Calu3 (cell line): ENCODE data around the gene DPH7. TPM values are rescaled to one million over a fixed set of nuclear protein-coding genes. Genes with fewer than 3 reads are reported as not detected.

ENCODE experiments used
- BruUV-seq: library from RNA; stranded (reverse); fragments of 400-500 nt; replicated peaks from 2 replicates; lab custom pipeline; 2021; lab: Mats Ljungman, UMichigan
- CTCF ChIA-PET: fragments of 300-600 bp; sonication (Branson Sonifier 250); formaldehyde crosslinking; loops from one replicate; lab custom pipeline; 2022; ENCODE audit warnings: antibody characterized with exemption; lab: Charles Lee
- DNase-seq: peaks from one replicate; pipeline ENCODE4 v3.0.0; 2022
- H3K27ac Mint-ChIP-seq: one replicate; pipeline ENCODE4 v1.8.0; 2022; ENCODE audit warnings: mixed read lengths; ENCODE audit not compliant: unreplicated experiment
- H3K27me3 Mint-ChIP-seq: one replicate; pipeline ENCODE4 v1.8.0; 2022; ENCODE audit warnings: mixed read lengths; ENCODE audit not compliant: unreplicated experiment
- H3K36me3 Mint-ChIP-seq: one replicate; pipeline ENCODE4 v1.8.0; 2022; ENCODE audit warnings: mild to moderate bottlenecking, moderate library complexity, mixed read lengths; ENCODE audit not compliant: insufficient read depth, unreplicated experiment
- H3K4me1 Mint-ChIP-seq: one replicate; pipeline ENCODE4 v1.8.0; 2022; ENCODE audit warnings: mild to moderate bottlenecking, low read depth, mixed read lengths; ENCODE audit not compliant: unreplicated experiment
- H3K4me3 Mint-ChIP-seq: one replicate; pipeline ENCODE4 v1.8.0; 2022; ENCODE audit warnings: mild to moderate bottlenecking, low read depth, moderate library complexity, mixed read lengths; ENCODE audit not compliant: unreplicated experiment
- H3K9me3 Mint-ChIP-seq: one replicate; pipeline ENCODE4 v1.8.0; 2022; ENCODE audit warnings: low read depth, mixed read lengths; ENCODE audit not compliant: unreplicated experiment
- intact Hi-C: fragments of 100-400 bp; cut with micrococcal nuclease; formaldehyde crosslinking; loops from one replicate; pipeline ENCODE4 v1.10.0; 2022; ENCODE audit not compliant: unreplicated experiment
- total RNA-seq: library from RNA; stranded (reverse); gene quantifications from 2 replicates; pipeline ENCODE4 v1.2.3, GENCODE V29; 2022
- TF ChIP-seq, protein P1 (sequence below): fragments of 200-600 bp; IDR thresholded peaks from one replicate; pipeline ENCODE4 v1.8.0; 2022; ENCODE audit warnings: antibody characterized with exemption; ENCODE audit not compliant: unreplicated experiment

The DPH7 gene
- total RNA-seq, 1 experiment from 2014 or later: 30.2 TPM

DNA sequence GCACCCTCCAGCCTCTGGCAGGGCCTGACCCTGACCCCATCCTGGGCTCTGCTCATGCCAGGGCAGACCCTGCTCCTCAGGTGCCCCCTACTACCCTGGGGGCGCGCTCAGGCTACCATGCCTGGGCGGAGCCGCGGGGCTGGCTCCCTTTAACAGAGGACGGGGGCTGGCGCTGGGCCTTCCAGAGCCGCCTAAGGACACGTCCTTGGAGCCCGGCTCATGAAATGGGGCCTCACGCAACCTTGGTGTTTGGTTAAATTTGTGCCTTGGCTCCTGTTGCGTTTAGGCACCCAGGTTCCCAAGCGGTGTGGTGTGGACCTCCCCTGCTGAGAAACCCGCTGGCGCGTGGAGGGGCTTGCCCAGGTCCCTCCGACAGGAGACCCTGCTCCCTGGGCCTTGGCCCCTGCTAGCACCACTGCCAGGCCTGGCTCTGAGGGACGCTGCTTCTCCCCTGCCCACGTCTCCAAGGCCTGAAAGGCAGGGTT, 36.7 kb upstream of the DPH7 start:
- Mint-ChIP-seq H3K27ac (no peak overlapping the region), H3K4me1 (peaks cover 44% of the 10 kb centered on the region), H3K27me3 (no peaks in the 10 kb centered on the region), H3K4me3 (no peak overlapping the region), H3K36me3 (peaks cover 76% of the 10 kb centered on the region), H3K9me3 (no peaks in the 10 kb centered on the region)
- BruUV-seq: no TSS peak
- DNase-seq: no peak
- CTCF ChIA-PET: no interaction called here
- intact Hi-C loops: no loop called here
- TF ChIP-seq, protein P1, sequence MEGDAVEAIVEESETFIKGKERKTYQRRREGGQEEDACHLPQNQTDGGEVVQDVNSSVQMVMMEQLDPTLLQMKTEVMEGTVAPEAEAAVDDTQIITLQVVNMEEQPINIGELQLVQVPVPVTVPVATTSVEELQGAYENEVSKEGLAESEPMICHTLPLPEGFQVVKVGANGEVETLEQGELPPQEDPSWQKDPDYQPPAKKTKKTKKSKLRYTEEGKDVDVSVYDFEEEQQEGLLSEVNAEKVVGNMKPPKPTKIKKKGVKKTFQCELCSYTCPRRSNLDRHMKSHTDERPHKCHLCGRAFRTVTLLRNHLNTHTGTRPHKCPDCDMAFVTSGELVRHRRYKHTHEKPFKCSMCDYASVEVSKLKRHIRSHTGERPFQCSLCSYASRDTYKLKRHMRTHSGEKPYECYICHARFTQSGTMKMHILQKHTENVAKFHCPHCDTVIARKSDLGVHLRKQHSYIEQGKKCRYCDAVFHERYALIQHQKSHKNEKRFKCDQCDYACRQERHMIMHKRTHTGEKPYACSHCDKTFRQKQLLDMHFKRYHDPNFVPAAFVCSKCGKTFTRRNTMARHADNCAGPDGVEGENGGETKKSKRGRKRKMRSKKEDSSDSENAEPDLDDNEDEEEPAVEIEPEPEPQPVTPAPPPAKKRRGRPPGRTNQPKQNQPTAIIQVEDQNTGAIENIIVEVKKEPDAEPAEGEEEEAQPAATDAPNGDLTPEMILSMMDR: no peak

DNA sequence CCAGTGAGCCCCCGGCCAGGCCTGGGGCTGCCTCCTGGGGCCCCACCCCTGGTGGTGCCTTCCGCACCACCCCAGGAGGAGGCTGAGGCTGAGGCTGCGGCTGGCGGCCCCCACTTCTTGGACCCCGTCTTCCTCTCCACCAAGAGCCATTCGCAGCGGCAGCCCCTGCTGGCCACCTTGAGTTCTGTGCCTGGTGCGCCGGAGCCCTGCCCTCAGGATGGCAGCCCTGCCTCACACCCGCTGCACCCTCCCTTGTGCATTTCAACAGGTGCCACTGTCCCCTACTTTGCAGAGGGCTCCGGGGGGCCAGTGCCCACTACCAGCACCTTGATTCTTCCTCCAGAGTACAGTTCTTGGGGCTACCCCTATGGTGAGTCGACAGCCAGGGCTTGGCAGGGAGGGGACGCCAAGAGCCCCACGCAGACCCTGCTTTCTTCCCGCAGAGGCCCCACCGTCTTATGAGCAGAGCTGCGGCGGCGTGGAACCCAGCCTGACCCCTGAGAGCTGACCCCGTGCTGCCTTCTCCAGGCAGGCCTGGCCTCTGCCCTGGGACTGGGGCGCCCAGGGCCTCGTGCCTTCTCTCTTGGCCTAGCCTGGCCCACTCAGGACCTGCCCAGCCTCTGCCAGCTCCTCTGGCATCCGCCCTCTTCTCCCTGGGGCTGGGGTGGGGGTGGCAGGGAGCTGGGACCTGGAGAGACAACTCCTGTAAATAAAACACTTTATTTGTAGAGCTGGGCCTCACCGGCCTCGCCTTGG, 36.1 kb upstream of the DPH7 start:
- CTCF ChIA-PET: no interaction called here
- no peak overlapping the region for H3K4me3 Mint-ChIP-seq
- H3K27ac Mint-ChIP-seq: peak overlapping the region; percentile 86
- no peak for DNase-seq
- TF ChIP-seq, protein P1: no peak
- H3K36me3 Mint-ChIP-seq: peaks cover 75% of the 10 kb centered on the region
- H3K9me3 Mint-ChIP-seq: no peaks in the 10 kb centered on the region
- no peaks in the 10 kb centered on the region for H3K27me3 Mint-ChIP-seq
- intact Hi-C loops: no loop called here
- BruUV-seq: no TSS peak
- H3K4me1 Mint-ChIP-seq: peaks cover 39% of the 10 kb centered on the region

DNA sequence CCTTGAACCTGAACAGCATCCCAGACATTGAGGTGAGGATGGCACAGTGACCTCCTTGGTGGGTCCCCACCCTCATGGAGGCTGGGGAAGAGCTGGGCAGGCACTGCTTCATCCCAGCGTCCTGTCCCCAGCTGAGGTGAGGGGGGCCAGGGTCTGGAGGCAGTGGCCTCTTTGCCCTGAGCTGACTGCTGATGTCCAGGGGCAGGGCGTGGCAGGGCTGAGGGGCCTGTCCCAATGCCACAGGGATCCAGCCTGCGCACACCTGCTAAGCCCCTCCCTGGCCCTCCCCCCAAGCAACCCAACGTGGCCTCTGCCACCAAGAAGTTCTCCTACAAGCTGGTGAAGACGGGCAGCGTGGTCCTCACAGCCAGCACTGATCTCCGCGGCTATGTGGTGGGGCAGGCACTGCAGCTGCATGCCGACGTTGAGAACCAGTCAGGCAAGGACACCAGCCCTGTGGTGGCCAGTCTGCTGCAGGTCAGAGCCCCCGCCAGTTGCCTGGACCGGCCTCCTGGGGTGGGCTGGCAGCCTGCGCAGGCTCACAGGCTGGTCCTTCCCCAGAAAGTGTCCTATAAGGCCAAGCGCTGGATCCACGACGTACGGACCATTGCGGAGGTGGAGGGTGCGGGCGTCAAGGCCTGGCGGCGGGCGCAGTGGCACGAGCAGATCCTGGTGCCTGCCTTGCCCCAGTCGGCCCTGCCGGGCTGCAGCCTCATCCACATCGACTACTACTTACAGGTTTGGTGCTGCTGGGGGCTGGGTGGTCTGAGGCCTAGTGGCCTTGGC, 35.2 kb upstream of the DPH7 start:
- intact Hi-C loops: no loop called here
- Mint-ChIP-seq H3K27me3 (no peaks in the 10 kb centered on the region), H3K27ac (peak overlapping the region; percentile 95), H3K4me3 (peak overlapping the region; percentile 49), H3K9me3 (no peaks in the 10 kb centered on the region), H3K4me1 (peaks cover 35% of the 10 kb centered on the region), H3K36me3 (peaks cover 68% of the 10 kb centered on the region)
- no TSS peak for BruUV-seq
- no peak for DNase-seq
- CTCF ChIA-PET: no interaction called here
- TF ChIP-seq, protein P1: no peak

DNA sequence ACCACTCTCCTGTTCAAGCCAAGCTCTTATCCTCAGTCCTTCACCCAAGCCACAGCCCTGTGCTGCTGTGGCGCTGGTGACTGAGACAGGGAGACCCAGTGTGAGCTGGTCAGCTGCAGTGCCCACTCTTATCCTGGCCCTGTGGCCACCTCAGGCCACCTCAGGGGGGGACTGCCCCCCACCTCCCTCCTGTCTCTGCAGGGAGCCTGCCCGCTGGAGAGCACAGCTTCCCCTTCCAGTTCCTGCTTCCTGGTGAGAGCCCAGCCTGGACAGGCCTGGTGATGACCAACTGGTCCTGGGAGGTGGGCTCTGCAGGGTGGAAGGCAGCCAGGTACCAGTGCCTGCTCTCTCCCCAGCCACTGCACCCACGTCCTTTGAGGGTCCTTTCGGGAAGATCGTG, 34.5 kb upstream of the DPH7 start:
- peaks cover 35% of the 10 kb centered on the region for H3K4me1 Mint-ChIP-seq
- CTCF ChIA-PET: no interaction called here
- DNase-seq: no peak
- H3K4me3 Mint-ChIP-seq: peak overlapping the region; percentile 49
- no peaks in the 10 kb centered on the region for H3K9me3 Mint-ChIP-seq
- TF ChIP-seq, protein P1: no peak
- H3K27ac Mint-ChIP-seq: peak overlapping the region; percentile 95
- BruUV-seq: no TSS peak
- intact Hi-C loops: no loop called here
- no peaks in the 10 kb centered on the region for H3K27me3 Mint-ChIP-seq
- peaks cover 62% of the 10 kb centered on the region for H3K36me3 Mint-ChIP-seq
